ENCODE results near the gene CCDC157.

- no peak for TF ChIP-seq CTCF (IDR thresholded peaks at IDR 0.05 in 2 of 3, conservative IDR thresholded peaks at IDR 0.05 in 1 of 3; ENCODE audit: control insufficient read depth in 2 of 3, extremely low read depth in 1 of 3, insufficient read depth in 1 of 3, low read depth in 3 of 3, low read length in 3 of 3)
- TF ChIP-seq EZH2 (IDR thresholded peaks at IDR 0.05; ENCODE audit: borderline replicate concordance, control insufficient read depth, low read depth, low read length) = no peak
- no peak for TF ChIP-seq NFYB (IDR thresholded peaks at IDR 0.05; ENCODE audit: insufficient read depth, low read depth, low read length)
- TF ChIP-seq POLR2A (IDR thresholded peaks at IDR 0.05; ENCODE audit: low read depth, low read length) = no peak
- no peak for TF ChIP-seq SKIL (IDR thresholded peaks at IDR 0.05; ENCODE audit: low read depth, poor library complexity, severe bottlenecking)
- TF ChIP-seq TCF3 (IDR thresholded peaks at IDR 0.05; ENCODE audit: borderline replicate concordance, insufficient read depth, low read depth, low read length) = no peak
- no peak for TF ChIP-seq ATF3 (IDR thresholded peaks at IDR 0.05; ENCODE audit: borderline replicate concordance, extremely low read depth, low read depth, low read length)
- no peak for TF ChIP-seq E2F4 (IDR thresholded peaks at IDR 0.05; ENCODE audit: low read depth, low read length)
- TF ChIP-seq HDAC6 (IDR thresholded peaks at IDR 0.05; ENCODE audit: unreplicated experiment) = no peak
- no peak for TF ChIP-seq JUND (IDR thresholded peaks at IDR 0.05; ENCODE audit: low read depth, low read length)
- TF ChIP-seq EGR1 (IDR thresholded peaks at IDR 0.05; ENCODE audit: borderline replicate concordance in 1 of 2, low read depth in 2 of 2, low read length in 2 of 2) = no peak
Measured at GRCh38 chr22:30375312-30375849, 18.6 kb downstream of the CCDC157 start.
